Breast epithelium (tissue), 3 donors: ENCODE results near the gene LRRC74B.

Experiments used
- POLR2A ChIP-seq: fragments of 450-650 bp; IDR thresholded peaks from one replicate; pipeline ENCODE4 v1.6.1; 2016; ENCODE audit warnings: antibody characterized with exemption, mild to moderate bottlenecking, moderate library complexity
- TF ChIP-seq, protein P1 (sequence below), 3 donors: fragments of 450-650 bp; IDR thresholded peaks; one replicate each; pipeline ENCODE4 v1.5.1; 2016 to 2017; ENCODE audit warnings: antibody characterized with exemption in 3 of 3, mild to moderate bottlenecking in 3 of 3, moderate library complexity in 3 of 3

DNA sequence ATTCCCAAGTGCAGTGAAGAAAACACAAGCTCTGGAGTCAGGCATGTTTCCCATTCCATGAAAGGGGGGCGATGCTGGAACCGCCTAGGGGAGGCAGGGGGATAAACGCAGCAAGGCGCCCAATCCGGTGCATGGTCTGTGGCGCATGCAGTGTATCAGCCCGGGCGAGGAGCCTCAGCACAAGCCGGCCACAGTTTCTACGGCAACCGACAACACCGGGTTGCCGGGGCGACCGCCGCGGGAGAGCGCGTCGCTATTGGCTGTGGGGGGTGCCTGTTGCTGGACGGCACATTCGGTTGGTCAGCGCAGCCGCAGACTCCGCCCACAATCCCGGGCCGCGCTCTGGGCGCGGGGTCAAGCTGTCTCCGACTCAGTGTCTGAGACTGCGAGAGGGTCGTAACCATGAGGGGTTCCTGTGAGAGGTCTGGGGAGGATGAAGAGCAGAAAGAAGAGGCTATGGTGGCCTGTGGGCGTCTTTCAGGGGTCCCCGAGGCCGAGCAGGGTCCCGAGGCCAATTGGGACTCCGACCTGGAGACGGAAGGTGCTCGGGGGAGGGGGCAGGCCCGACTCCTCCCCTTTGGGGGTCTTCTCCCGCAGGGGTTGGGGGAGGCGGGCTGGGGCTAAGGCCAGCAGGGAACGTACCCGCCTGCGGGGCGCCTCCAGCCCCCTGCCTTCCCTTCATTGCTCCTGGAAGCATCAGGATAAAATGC, at the start of gene LRRC74B:
- TF ChIP-seq POLR2A, result no peak
- TF ChIP-seq, protein P1, sequence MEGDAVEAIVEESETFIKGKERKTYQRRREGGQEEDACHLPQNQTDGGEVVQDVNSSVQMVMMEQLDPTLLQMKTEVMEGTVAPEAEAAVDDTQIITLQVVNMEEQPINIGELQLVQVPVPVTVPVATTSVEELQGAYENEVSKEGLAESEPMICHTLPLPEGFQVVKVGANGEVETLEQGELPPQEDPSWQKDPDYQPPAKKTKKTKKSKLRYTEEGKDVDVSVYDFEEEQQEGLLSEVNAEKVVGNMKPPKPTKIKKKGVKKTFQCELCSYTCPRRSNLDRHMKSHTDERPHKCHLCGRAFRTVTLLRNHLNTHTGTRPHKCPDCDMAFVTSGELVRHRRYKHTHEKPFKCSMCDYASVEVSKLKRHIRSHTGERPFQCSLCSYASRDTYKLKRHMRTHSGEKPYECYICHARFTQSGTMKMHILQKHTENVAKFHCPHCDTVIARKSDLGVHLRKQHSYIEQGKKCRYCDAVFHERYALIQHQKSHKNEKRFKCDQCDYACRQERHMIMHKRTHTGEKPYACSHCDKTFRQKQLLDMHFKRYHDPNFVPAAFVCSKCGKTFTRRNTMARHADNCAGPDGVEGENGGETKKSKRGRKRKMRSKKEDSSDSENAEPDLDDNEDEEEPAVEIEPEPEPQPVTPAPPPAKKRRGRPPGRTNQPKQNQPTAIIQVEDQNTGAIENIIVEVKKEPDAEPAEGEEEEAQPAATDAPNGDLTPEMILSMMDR (IDR thresholded peaks at IDR 0.05), result no peak
